Measurements from ENCODE around the gene TEX52.

GRCh38 chr12:2826721-2827515, 29.9 kb downstream of the TEX52 start:
- TF ChIP-seq CTCF (conservative IDR thresholded peaks at IDR 0.05; ENCODE audit: low read depth in 2 of 2) (no peak), CREB1 (CRISPR knock-in tag; IDR thresholded peaks at IDR 0.05; ENCODE audit: low read depth) (no peak), EZH2 (IDR thresholded peaks at IDR 0.05; ENCODE audit: low read depth, unreplicated experiment) (no peak), EZH2phosphoT487 (IDR thresholded peaks at IDR 0.05; ENCODE audit: unreplicated experiment) (no peak), POLR2AphosphoS5 (IDR thresholded peaks at IDR 0.05; ENCODE audit: low read depth) (no peak), JUNB (IDR thresholded peaks at IDR 0.05; ENCODE audit: unreplicated experiment) (no peak)

Measured in GM23338 (cell line).